A549 (cell line): ENCODE measurements around the gene GNA12. TPM values are rescaled to one million over a fixed set of nuclear protein-coding genes. Genes with fewer than 3 reads are reported as not detected.

ENCODE experiments used
- ATAC-seq, 2 experiments: fragments of 200-7000 bp in 1 of 2; fragments of >200 bp in 1 of 2; cut with Nextera tagmentation in 1 of 2; cut with Tn5 transposase in 1 of 2; 3 replicates each; pipeline versions ENCODE4 v1.8.0 to v1.9.1; 2018 to 2020; ENCODE audit warnings: mild to moderate bottlenecking in 1 of 2, moderate library complexity in 1 of 2
- CTCF ChIA-PET: fragments of 300-600 bp; sonication (Branson Sonifier 250); formaldehyde crosslinking; extraction: SDS; loops from one replicate; lab custom pipeline; 2021; ENCODE audit warnings: antibody characterized with exemption, inconsistent platforms; lab: Yijun Ruan, JAX
- POLR2A ChIA-PET: fragments of 350-600 bp; formaldehyde crosslinking; extraction: SDS; loops from one replicate; lab custom pipeline; 2021; ENCODE audit warnings: antibody characterized with exemption, inconsistent platforms; lab: Yijun Ruan, JAX
- DNase-seq, 2 experiments: peaks; one replicate each; pipeline versions ENCODE4 v3.0.0 to v3.0.0-alpha.2; 2011 to 2016; ENCODE audit warnings: low read depth in 1 of 2, low spot score in 1 of 2
- FAIRE-seq: peaks from 2 replicates; lab custom pipeline; 2011; peaks lifted over from hg19 to GRCh38; lab: Jason Lieb, UNC
- H3K27ac ChIP-seq, 2 experiments: fragments of >200 bp; sonication (Bioruptor Twin); formaldehyde crosslinking; 3 replicates each; pipeline ENCODE4 v1.5.1; 2016 to 2017
- H3K4me1 ChIP-seq: fragments of >200 bp; sonication (Bioruptor Twin); formaldehyde crosslinking; 3 replicates; pipeline ENCODE4 v1.6.1; 2016
- H3K4me2 ChIP-seq: fragments of >200 bp; sonication (Bioruptor Twin); formaldehyde crosslinking; 3 replicates; pipeline ENCODE4 v1.6.1; 2016
- H3K4me3 ChIP-seq: fragments of >200 bp; sonication (Bioruptor Twin); formaldehyde crosslinking; 3 replicates; pipeline ENCODE4 v1.5.1; 2016
- H3K9me3 ChIP-seq: fragments of >200 bp; sonication (Bioruptor Twin); formaldehyde crosslinking; 3 replicates; pipeline ENCODE4 v1.6.1; 2016
- BCL3 ChIP-seq: fragments of >200 bp; sonication (Bioruptor Twin); formaldehyde crosslinking; IDR thresholded peaks from 3 replicates; pipeline ENCODE4 v1.6.1; 2016
- BHLHE40 ChIP-seq: IDR thresholded peaks from 2 replicates; pipeline ENCODE4 v1.6.1; 2012; ENCODE audit warnings: low read depth, low read length, inconsistent platforms
- CEBPB ChIP-seq, 2 experiments: fragments of >200 bp in 1 of 2; sonication (Bioruptor Twin) in 1 of 2; formaldehyde crosslinking in 1 of 2; IDR thresholded peaks; 2 replicates each; pipeline ENCODE4 v1.6.1; 2012 to 2016
- CHD2 ChIP-seq: fragments of 150-350 bp; IDR thresholded peaks from 2 replicates; pipeline ENCODE4 v1.6.1; 2014; ENCODE audit warnings: low read length; ENCODE audit not compliant: partially characterized antibody
- EP300 ChIP-seq, 2 experiments: fragments of >200 bp; sonication (Bioruptor Twin); formaldehyde crosslinking; IDR thresholded peaks; 2 replicates in 1 of 2; 3 replicates in 1 of 2; pipeline ENCODE4 v1.6.1; 2016 to 2017
- ESRRA ChIP-seq: fragments of 150-350 bp; IDR thresholded peaks from 2 replicates; pipeline ENCODE4 v1.6.1; 2014; ENCODE audit warnings: mild to moderate bottlenecking, low read length, borderline replicate concordance
- FOSL2 ChIP-seq, 2 experiments: fragments of 450-650 bp in 1 of 2; fragments of >200 bp in 1 of 2; sonication (Bioruptor Twin) in 1 of 2; formaldehyde crosslinking; IDR thresholded peaks; 2 replicates each; pipeline versions ENCODE4 v1.5.0 to v1.6.1; 2016 to 2020; ENCODE audit warnings: mild to moderate bottlenecking in 1 of 2, moderate library complexity in 1 of 2
- HDAC2 ChIP-seq: fragments of 200-600 bp; sonication (generic); IDR thresholded peaks from 2 replicates; pipeline ENCODE4 v1.6.1; 2016
- HEYL ChIP-seq: fragments of 250-450 bp; sonication (Bioruptor Pico); IDR thresholded peaks from 2 replicates; pipeline ENCODE4 v1.8.0; 2021; ENCODE audit warnings: mild to moderate bottlenecking, moderate library complexity
- HOXB13 ChIP-seq: fragments of 250-450 bp; sonication (Bioruptor Pico); IDR thresholded peaks from 2 replicates; pipeline ENCODE4 v1.5.0; 2020; ENCODE audit warnings: low read depth, mild to moderate bottlenecking, moderate library complexity
- JUN ChIP-seq, 2 experiments: fragments of >200 bp; sonication (Bioruptor Twin); formaldehyde crosslinking; IDR thresholded peaks; 2 replicates in 1 of 2; 3 replicates in 1 of 2; pipeline ENCODE4 v1.6.1; 2016 to 2017
- JUNB ChIP-seq: fragments of >200 bp; sonication (Bioruptor Twin); formaldehyde crosslinking; IDR thresholded peaks from 2 replicates; pipeline ENCODE4 v1.6.1; 2016
- KDM1A ChIP-seq: fragments of 200-600 bp; sonication (generic); IDR thresholded peaks from 2 replicates; pipeline ENCODE4 v1.6.1; 2016; ENCODE audit warnings: low read depth, mild to moderate bottlenecking
- KDM5A ChIP-seq: fragments of 200-600 bp; sonication (generic); IDR thresholded peaks from 2 replicates; pipeline ENCODE4 v1.6.1; 2016; ENCODE audit warnings: antibody characterized with exemption, mild to moderate bottlenecking
- MAFK ChIP-seq: fragments of 450-650 bp; IDR thresholded peaks from 2 replicates; pipeline ENCODE4 v1.6.1; 2014; ENCODE audit not compliant: partially characterized antibody
- MAX ChIP-seq: IDR thresholded peaks from 2 replicates; pipeline ENCODE4 v1.6.1; 2012
- MAZ ChIP-seq: fragments of 150-350 bp; IDR thresholded peaks from 2 replicates; pipeline ENCODE4 v1.6.1; 2014; ENCODE audit warnings: antibody characterized with exemption, low read depth, low read length, borderline replicate concordance
- MYC ChIP-seq: IDR thresholded peaks from 2 replicates; pipeline ENCODE4 v1.6.1; 2012; ENCODE audit warnings: mild to moderate bottlenecking, inconsistent platforms, low read length, improper control_type of control experiment, borderline replicate concordance
- NR3C1 ChIP-seq: fragments of >200 bp; sonication (Bioruptor Twin); formaldehyde crosslinking; IDR thresholded peaks from 3 replicates; pipeline ENCODE4 v1.6.1; 2017
- PBX3 ChIP-seq: IDR thresholded peaks from 2 replicates; pipeline ENCODE4 v1.6.1; 2012
- PHF8 ChIP-seq: fragments of 200-600 bp; sonication (generic); IDR thresholded peaks from 2 replicates; pipeline ENCODE4 v1.6.1; 2016; ENCODE audit warnings: low read depth, mild to moderate bottlenecking, antibody characterized with exemption, moderate library complexity, borderline replicate concordance
- POLR2AphosphoS2 ChIP-seq: conservative IDR thresholded peaks from 2 replicates; pipeline ENCODE4 v1.6.1; 2012; ENCODE audit warnings: low read length, improper control_type of control experiment, inconsistent platforms
- RARB ChIP-seq: fragments of 250-450 bp; sonication (Bioruptor Pico); IDR thresholded peaks from 2 replicates; pipeline ENCODE4 v1.8.0; 2021; ENCODE audit warnings: mild to moderate bottlenecking, moderate library complexity
- TP53 ChIP-seq: fragments of 250-450 bp; sonication (Bioruptor Pico); IDR thresholded peaks from 2 replicates; pipeline ENCODE4 v1.5.0; 2021; ENCODE audit warnings: mild to moderate bottlenecking, moderate library complexity
- ZC3H11A ChIP-seq: fragments of 450-650 bp; IDR thresholded peaks from 2 replicates; pipeline ENCODE4 v1.6.1; 2014; ENCODE audit warnings: antibody characterized with exemption, mild to moderate bottlenecking
- ZNF302 ChIP-seq: fragments of 250-450 bp; sonication (Bioruptor Pico); IDR thresholded peaks from 2 replicates; pipeline ENCODE4 v1.9.0; 2021; ENCODE audit warnings: inconsistent platforms, mild to moderate bottlenecking, moderate library complexity
- WGBS: methylation state at CpG from one replicate; pipeline ENCODE4 v1.1.6; 2017; ENCODE audit errors: missing lambda C conversion rate; 5-methylcytosine and 5-hydroxymethylcytosine counted together
- polyA plus RNA-seq, 4 experiments: library from polyadenylated mRNA; depleted of rRNA in 3 of 4; stranded (reverse); fragments of >200 nt; fragmentation: RNase III in 1 of 4; extraction: RNeasy Plus Mini Kit Qiagen cat#74134 plus additional on column Dnase treatment in 1 of 4; gene quantifications; 2 replicates in 3 of 4; 3 replicates in 1 of 4; pipeline ENCODE4 v1.2.3, GENCODE V29; 2011 to 2017
- TF ChIP-seq, protein P1 (sequence below): fragments of 200-600 bp; sonication (generic); IDR thresholded peaks from 2 replicates; pipeline ENCODE4 v1.6.1; 2016; ENCODE audit warnings: antibody characterized with exemption, mild to moderate bottlenecking, moderate library complexity

Gene GNA12
- polyA plus RNA-seq, 2 of the 4 experiments (the other 2 are of a cell fraction): 33.0 to 43.7 TPM

- no peak overlapping the region for H3K27ac ChIP-seq
- ATAC-seq: no peak
- CTCF ChIA-PET: no interaction called here
Measured at GRCh38 chr7:2755531-2755930, 88.6 kb downstream of the GNA12 start.

GRCh38 chr7:2754912-2755311, 89.2 kb downstream of the GNA12 start:
- CTCF ChIA-PET: no interaction called here
- no peak overlapping the region for H3K27ac ChIP-seq
- FAIRE-seq (no peak), DNase-seq (no peak), ATAC-seq (no peak)
- TF ChIP-seq MYC (no peak), BCL3 (no peak), HEYL (CRISPR knock-in tag) (no peak), ESRRA (no peak), MAFK (no peak), POLR2AphosphoS2 (no peak), ZNF302 (CRISPR knock-in tag) (no peak), BHLHE40 (no peak), EP300 (IDR thresholded peaks at IDR 0.05) (no peak), JUN (IDR thresholded peaks at IDR 0.05) (no peak), PBX3 (no peak), TP53 (CRISPR knock-in tag) (no peak), KDM1A (no peak)
- TF ChIP-seq, protein P1, sequence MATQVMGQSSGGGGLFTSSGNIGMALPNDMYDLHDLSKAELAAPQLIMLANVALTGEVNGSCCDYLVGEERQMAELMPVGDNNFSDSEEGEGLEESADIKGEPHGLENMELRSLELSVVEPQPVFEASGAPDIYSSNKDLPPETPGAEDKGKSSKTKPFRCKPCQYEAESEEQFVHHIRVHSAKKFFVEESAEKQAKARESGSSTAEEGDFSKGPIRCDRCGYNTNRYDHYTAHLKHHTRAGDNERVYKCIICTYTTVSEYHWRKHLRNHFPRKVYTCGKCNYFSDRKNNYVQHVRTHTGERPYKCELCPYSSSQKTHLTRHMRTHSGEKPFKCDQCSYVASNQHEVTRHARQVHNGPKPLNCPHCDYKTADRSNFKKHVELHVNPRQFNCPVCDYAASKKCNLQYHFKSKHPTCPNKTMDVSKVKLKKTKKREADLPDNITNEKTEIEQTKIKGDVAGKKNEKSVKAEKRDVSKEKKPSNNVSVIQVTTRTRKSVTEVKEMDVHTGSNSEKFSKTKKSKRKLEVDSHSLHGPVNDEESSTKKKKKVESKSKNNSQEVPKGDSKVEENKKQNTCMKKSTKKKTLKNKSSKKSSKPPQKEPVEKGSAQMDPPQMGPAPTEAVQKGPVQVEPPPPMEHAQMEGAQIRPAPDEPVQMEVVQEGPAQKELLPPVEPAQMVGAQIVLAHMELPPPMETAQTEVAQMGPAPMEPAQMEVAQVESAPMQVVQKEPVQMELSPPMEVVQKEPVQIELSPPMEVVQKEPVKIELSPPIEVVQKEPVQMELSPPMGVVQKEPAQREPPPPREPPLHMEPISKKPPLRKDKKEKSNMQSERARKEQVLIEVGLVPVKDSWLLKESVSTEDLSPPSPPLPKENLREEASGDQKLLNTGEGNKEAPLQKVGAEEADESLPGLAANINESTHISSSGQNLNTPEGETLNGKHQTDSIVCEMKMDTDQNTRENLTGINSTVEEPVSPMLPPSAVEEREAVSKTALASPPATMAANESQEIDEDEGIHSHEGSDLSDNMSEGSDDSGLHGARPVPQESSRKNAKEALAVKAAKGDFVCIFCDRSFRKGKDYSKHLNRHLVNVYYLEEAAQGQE: no peak
- no peak overlapping the region for H3K4me3 ChIP-seq
- H3K4me1 ChIP-seq: peaks cover 33% of the 10 kb centered on the region
- 95% methylated on average over 10 of the region's 10 CpGs for WGBS
- no peaks in the 10 kb centered on the region for H3K9me3 ChIP-seq
- POLR2A ChIA-PET: no interaction called here
- no peak overlapping the region for H3K4me2 ChIP-seq

More at GRCh38 chr7:2755531-2755930, 88.6 kb downstream of the GNA12 start:
- H3K4me2 ChIP-seq: no peak overlapping the region
- TF ChIP-seq RARB (no peak), KDM5A (no peak), HDAC2 (no peak), MYC (no peak), CHD2 (no peak), KDM1A (no peak), MAX (no peak), MAZ (no peak), FOSL2 (IDR thresholded peaks at IDR 0.05) (no peak), FOSL2 (CRISPR knock-in tag; IDR thresholded peaks at IDR 0.05) (no peak), NR3C1 (no peak), PBX3 (no peak), BHLHE40 (no peak), HOXB13 (CRISPR knock-in tag) (no peak), CEBPB (IDR thresholded peaks at IDR 0.05) (no peak), PHF8 (no peak), ZC3H11A (no peak), ESRRA (no peak), JUNB (no peak)
- TF ChIP-seq, protein P1: no peak
- peaks cover 39% of the 10 kb centered on the region for H3K4me1 ChIP-seq
- H3K4me3 ChIP-seq: no peak overlapping the region
- FAIRE-seq (no peak), DNase-seq (no peak)
- H3K9me3 ChIP-seq: no peaks in the 10 kb centered on the region
- POLR2A ChIA-PET: no interaction called here
